Keratinocyte (primary cell): Measurements from ENCODE around the gene FBLN7. TPM values are rescaled to one million over a fixed set of nuclear protein-coding genes. Genes with fewer than 3 reads are reported as not detected.

Experiments
- DNase-seq: peaks from one replicate; pipeline ENCODE4 v3.0.0-alpha.2; 2011; ENCODE audit warnings: low read depth, missing footprints, low spot score
- FAIRE-seq: peaks from 2 replicates; lab custom pipeline; 2011; peaks lifted over from hg19 to GRCh38; lab: Jason Lieb, UNC
- H2AFZ ChIP-seq: 2 replicates; pipeline ENCODE4 v1.6.0; 2012; ENCODE audit warnings: low read length, control low read depth, inconsistent platforms; ENCODE audit not compliant: control insufficient read depth
- H3K27ac ChIP-seq: 2 replicates; pipeline ENCODE4 v1.5.1; 2011; ENCODE audit warnings: low read length; ENCODE audit not compliant: control insufficient read depth, insufficient read depth
- H3K27me3 ChIP-seq: 3 replicates; pipeline ENCODE4 v1.6.0; 2011; ENCODE audit warnings: low read length; ENCODE audit not compliant: control insufficient read depth, insufficient read depth; ENCODE audit errors: extremely low read depth
- H3K36me3 ChIP-seq, 2 experiments: 2 replicates in 1 of 2; 3 replicates in 1 of 2; pipeline ENCODE4 v1.5.1; 2011; ENCODE audit warnings: low read length in 2 of 2, mild to moderate bottlenecking in 1 of 2; ENCODE audit not compliant: control insufficient read depth in 2 of 2, insufficient read depth in 2 of 2; ENCODE audit errors: extremely low read depth in 1 of 2
- H3K4me1 ChIP-seq: 3 replicates; pipeline ENCODE4 v1.5.1; 2011; ENCODE audit warnings: low read length; ENCODE audit not compliant: control insufficient read depth, insufficient read depth; ENCODE audit errors: extremely low read depth
- H3K4me2 ChIP-seq: 3 replicates; pipeline ENCODE4 v1.6.0; 2011; ENCODE audit warnings: low read depth, low read length; ENCODE audit not compliant: control insufficient read depth, insufficient read depth; ENCODE audit errors: extremely low read depth
- H3K4me3 ChIP-seq, 3 experiments: fragments of 200-600 bp in 1 of 3; sonication (generic) in 1 of 3; 2 replicates in 2 of 3; 3 replicates in 1 of 3; pipeline ENCODE4 v1.5.1; 2011 to 2016; ENCODE audit warnings: low read length in 3 of 3, mild to moderate bottlenecking in 3 of 3, control low read depth in 2 of 3, inconsistent platforms in 1 of 3, low read depth in 1 of 3, mixed read lengths in 1 of 3, mixed run types in 1 of 3, moderate library complexity in 1 of 3; ENCODE audit not compliant: control insufficient read depth in 2 of 3, insufficient read depth in 2 of 3; ENCODE audit errors: extremely low read depth in 1 of 3
- H3K79me2 ChIP-seq: 2 replicates; pipeline ENCODE4 v1.6.0; 2012; ENCODE audit warnings: low read length; ENCODE audit not compliant: control insufficient read depth, insufficient read depth
- H3K9ac ChIP-seq: 3 replicates; pipeline ENCODE4 v1.6.0; 2011; ENCODE audit warnings: low read length; ENCODE audit not compliant: control insufficient read depth, insufficient read depth; ENCODE audit errors: extremely low read depth
- H3K9me1 ChIP-seq: 3 replicates; pipeline ENCODE4 v1.6.0; 2011; ENCODE audit warnings: low read length; ENCODE audit not compliant: control insufficient read depth, insufficient read depth; ENCODE audit errors: extremely low read depth
- H3K9me3 ChIP-seq: 2 replicates; pipeline ENCODE4 v1.5.1; 2012; ENCODE audit warnings: low read depth, low read length; ENCODE audit not compliant: control insufficient read depth
- H4K20me1 ChIP-seq: 3 replicates; pipeline ENCODE4 v1.6.0; 2011; ENCODE audit warnings: low read length; ENCODE audit not compliant: control insufficient read depth, insufficient read depth; ENCODE audit errors: extremely low read depth
- EZH2 ChIP-seq: IDR thresholded peaks from one replicate; pipeline ENCODE4 v1.6.1; 2012; ENCODE audit warnings: inconsistent platforms, mild to moderate bottlenecking, low read length, moderate library complexity
- dilution Hi-C: fragments of 300-500 bp; cut with MboI; formaldehyde crosslinking; loops from one replicate; pipeline ENCODE4 v1.7.0; 2020; ENCODE audit warnings: low sequenced_read_pairs; ENCODE audit not compliant: extremely low pct_ligation_motif_present
- polyA plus RNA-seq, 5 experiments: library from polyadenylated mRNA; depleted of rRNA in 3 of 5; stranded (reverse) in 3 of 5; stranded (forward) in 1 of 5; unstranded in 1 of 5; fragments of >200 nt; gene quantifications; 1 replicate in 1 of 5; 2 replicates in 3 of 5; 3 replicates in 1 of 5; pipeline versions ENCODE4 v1.2.1 to v1.2.3, GENCODE V29; 2011 to 2012; ENCODE audit warnings: missing spikeins in 2 of 5, low read depth in 1 of 5, low replicate concordance in 1 of 5
- TF ChIP-seq, protein P1 (sequence below), 3 experiments: IDR thresholded peaks in 1 of 3; conservative IDR thresholded peaks in 1 of 3; optimal IDR thresholded peaks in 1 of 3; 2 replicates in 2 of 3; 3 replicates in 1 of 3; pipeline versions ENCODE3 to v1.5.1; 2011; ENCODE audit warnings: low read length in 3 of 3, mild to moderate bottlenecking in 3 of 3, moderate library complexity in 2 of 3, control low read depth in 1 of 3, inconsistent platforms in 1 of 3; ENCODE audit not compliant: insufficient read depth in 2 of 3; ENCODE audit errors: extremely low read depth in 1 of 3

Gene FBLN7
- polyA plus RNA-seq, 1 donor (not counting 4 experiments of a cell fraction or from before 2014, with no cell fraction given), result not detected

DNA sequence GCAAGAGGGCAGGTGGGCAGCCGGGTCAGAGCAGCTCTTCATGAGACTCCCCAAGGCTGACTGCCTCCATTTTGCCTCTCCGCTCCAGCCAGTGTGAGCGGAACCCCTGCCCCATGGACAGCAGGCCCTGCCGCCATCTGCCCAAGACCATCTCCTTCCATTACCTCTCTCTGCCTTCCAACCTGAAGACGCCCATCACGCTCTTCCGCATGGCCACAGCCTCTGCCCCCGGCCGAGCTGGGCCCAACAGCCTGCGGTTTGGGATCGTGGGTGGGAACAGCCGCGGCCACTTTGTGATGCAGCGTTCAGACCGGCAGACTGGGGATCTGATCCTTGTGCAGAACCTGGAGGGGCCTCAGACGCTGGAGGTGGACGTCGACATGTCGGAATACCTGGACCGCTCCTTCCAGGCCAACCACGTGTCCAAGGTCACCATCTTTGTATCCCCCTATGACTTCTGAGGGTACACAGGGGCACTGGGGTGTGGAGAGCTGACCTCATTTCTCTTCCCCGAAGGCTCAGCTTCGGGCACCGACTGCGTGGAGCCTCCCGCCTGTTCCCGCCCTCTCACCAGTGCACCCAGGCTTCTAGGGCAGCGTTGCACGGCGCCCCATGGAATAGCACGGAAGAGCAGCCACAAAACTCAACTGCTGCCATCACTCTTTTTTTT lies 49.0 kb downstream of the FBLN7 start:
- no peaks in the 10 kb centered on the region for H3K9me1 ChIP-seq
- H4K20me1 ChIP-seq, result no peaks in the 10 kb centered on the region
- H3K9me3 ChIP-seq, result no peaks in the 10 kb centered on the region
- H3K4me3 ChIP-seq, result no peak overlapping the region
- TF ChIP-seq, protein P1, sequence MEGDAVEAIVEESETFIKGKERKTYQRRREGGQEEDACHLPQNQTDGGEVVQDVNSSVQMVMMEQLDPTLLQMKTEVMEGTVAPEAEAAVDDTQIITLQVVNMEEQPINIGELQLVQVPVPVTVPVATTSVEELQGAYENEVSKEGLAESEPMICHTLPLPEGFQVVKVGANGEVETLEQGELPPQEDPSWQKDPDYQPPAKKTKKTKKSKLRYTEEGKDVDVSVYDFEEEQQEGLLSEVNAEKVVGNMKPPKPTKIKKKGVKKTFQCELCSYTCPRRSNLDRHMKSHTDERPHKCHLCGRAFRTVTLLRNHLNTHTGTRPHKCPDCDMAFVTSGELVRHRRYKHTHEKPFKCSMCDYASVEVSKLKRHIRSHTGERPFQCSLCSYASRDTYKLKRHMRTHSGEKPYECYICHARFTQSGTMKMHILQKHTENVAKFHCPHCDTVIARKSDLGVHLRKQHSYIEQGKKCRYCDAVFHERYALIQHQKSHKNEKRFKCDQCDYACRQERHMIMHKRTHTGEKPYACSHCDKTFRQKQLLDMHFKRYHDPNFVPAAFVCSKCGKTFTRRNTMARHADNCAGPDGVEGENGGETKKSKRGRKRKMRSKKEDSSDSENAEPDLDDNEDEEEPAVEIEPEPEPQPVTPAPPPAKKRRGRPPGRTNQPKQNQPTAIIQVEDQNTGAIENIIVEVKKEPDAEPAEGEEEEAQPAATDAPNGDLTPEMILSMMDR (optimal IDR thresholded peaks at IDR 0.05 in 1 of 3, IDR thresholded peaks at IDR 0.05 in 1 of 3, conservative IDR thresholded peaks at IDR 0.05 in 1 of 3; ENCODE audit: extremely low read depth in 1 of 3, insufficient read depth in 2 of 3, low read length in 3 of 3), result no peak
- no peak for TF ChIP-seq EZH2
- no peak overlapping the region for H3K9ac ChIP-seq
- H2AFZ ChIP-seq, result no peak overlapping the region
- DNase-seq, result no peak
- H3K27ac ChIP-seq, result no peak overlapping the region
- no peak for FAIRE-seq
- no peaks in the 10 kb centered on the region for H3K36me3 ChIP-seq
- H3K4me1 ChIP-seq, result peaks cover 8% of the 10 kb centered on the region
- dilution Hi-C loops, result no loop called here
- no peak overlapping the region for H3K4me2 ChIP-seq
- H3K79me2 ChIP-seq, result no peaks in the 10 kb centered on the region
- peaks cover 7% of the 10 kb centered on the region for H3K27me3 ChIP-seq

DNA sequence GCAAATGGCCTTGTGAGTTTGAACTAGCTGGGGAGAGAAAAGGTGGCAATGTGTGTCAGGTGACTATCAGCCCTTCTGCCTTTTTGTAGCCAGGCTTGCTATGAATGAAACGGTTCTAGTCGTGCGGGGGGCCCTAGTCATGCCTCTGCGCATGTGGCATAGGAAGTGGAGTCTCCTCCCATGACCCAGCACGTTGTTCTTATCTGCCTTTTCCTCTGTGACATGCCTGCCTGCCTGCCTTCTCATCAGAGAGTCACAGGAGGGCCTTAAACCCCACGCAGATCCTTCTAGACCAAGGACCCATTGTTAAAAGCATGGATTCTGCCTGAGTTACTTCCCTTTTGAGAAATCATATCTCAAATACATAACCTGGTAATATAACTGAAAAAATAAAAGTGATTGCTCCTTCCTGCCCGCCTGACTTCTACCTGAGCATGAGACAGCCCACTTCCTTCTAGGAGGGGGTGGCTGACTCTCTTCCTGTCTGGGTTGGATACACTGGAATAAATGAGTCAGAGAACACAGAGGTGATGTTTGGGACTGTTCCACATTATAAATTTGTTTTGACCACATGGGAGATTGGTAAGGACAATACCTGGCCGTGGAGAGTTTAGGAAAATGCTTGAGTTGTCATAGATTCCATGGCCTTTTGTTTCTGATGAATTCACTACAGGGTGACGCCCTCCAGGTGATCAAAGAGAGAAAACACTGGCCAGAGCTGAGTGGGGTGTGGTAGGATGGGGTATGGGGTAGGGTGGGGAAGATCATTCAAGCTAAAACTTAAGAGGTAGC lies 49.8 kb downstream of the FBLN7 start:
- H3K4me2 ChIP-seq, result no peak overlapping the region
- H3K79me2 ChIP-seq, result no peaks in the 10 kb centered on the region
- peak overlapping the region; percentile 60 for H2AFZ ChIP-seq
- dilution Hi-C loops, result no loop called here
- H3K4me1 ChIP-seq, result peaks cover 8% of the 10 kb centered on the region
- H3K9me1 ChIP-seq, result no peaks in the 10 kb centered on the region
- no peaks in the 10 kb centered on the region for H3K27me3 ChIP-seq
- FAIRE-seq (no peak), DNase-seq (no peak)
- H3K27ac ChIP-seq, result no peak overlapping the region
- H3K9ac ChIP-seq, result no peak overlapping the region
- no peak overlapping the region for H3K4me3 ChIP-seq
- TF ChIP-seq, protein P1 (optimal IDR thresholded peaks at IDR 0.05 in 1 of 3, IDR thresholded peaks at IDR 0.05 in 1 of 3, conservative IDR thresholded peaks at IDR 0.05 in 1 of 3; ENCODE audit: extremely low read depth in 1 of 3, insufficient read depth in 2 of 3, low read length in 3 of 3), result no peak
- no peak for TF ChIP-seq EZH2
- no peaks in the 10 kb centered on the region for H3K9me3 ChIP-seq
- H4K20me1 ChIP-seq, result no peaks in the 10 kb centered on the region
- H3K36me3 ChIP-seq, result no peaks in the 10 kb centered on the region
